ENCODE results near the gene DIPK1B.

The DIPK1B gene

DNA sequence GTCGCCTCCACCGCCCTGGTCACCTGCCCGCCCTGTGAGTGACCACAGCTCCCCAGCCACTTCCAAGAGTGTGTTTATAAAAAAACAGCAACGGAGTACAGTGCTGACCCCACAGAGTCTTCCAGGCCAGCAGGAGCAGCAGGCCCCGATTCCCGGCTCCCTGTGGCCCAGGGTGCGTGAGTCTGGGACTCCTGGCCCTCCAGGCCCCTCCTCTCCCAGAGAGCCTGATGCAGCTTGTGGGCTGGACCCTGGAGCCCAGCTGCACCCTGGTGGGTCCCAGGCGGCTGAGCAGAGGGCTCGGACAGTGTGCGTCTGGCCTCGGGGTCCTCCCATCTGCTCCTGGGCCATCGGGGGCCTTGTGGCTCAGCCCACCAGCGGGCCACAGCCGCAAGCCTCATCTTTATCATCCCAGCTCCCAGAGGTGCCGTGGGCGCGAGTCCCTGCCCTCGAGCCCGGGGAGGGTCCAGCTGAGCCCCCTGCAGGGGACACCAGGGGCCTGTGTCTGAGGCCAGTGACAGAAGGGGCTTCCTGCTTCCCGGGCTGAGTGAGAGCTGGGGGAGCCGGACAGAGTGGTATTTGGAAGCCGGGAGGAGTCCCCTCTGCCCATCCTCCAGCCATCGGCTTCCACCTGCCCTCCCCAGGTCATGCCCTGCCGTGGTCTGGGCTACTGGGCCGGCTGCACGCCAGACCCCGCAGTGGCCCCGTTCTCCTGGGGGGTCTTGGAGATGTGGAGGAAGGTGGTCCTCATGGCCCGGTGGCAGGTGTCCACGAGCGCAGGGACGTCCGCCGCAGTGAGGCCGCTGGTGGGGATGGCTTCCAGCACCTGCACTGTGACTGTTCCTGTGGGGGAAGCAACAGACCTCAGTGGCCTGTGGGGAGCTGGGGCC, 39.0 kb upstream of the DIPK1B start:
- no peak for DNase-seq

DNA sequence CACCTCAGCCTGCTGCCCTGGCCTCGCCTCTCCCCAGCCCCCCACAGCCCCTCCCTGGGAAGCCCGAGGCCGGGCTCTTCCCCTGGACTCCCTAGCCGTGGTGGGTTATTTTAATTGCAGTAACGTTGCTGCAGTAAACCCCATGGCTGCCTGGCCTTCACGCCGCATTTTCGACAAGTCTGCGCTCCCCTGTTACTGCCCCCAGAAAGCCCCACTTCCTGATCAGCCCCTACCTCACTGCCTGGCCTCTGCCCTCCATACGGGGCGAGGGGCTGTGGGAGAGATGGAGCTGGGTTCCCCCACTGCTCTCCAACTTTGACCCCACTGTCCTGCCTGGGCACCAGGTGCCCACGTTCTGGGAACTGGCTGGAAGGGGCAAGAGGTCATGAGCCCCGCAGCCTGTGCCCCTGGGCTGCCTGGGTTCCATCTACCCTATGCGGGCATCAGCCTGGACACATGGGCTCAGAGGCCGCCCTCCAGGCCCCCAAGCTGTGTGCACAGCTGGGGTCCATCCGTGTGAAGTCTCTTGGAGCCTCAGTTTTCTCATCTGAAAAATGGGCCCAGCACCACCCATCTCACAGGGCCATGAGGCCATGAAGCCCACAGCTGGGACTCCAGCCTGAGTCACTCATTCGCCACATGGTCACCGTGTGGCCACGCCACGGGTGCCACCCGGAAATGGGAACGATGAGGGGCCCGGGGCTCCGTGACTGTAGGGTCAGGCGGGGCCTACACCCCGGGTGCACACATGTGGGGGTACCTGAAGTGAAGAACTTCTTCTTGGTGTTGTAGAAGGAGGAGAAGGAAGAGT, 38.2 kb upstream of the DIPK1B start:
- DNase-seq: no peak

DNA sequence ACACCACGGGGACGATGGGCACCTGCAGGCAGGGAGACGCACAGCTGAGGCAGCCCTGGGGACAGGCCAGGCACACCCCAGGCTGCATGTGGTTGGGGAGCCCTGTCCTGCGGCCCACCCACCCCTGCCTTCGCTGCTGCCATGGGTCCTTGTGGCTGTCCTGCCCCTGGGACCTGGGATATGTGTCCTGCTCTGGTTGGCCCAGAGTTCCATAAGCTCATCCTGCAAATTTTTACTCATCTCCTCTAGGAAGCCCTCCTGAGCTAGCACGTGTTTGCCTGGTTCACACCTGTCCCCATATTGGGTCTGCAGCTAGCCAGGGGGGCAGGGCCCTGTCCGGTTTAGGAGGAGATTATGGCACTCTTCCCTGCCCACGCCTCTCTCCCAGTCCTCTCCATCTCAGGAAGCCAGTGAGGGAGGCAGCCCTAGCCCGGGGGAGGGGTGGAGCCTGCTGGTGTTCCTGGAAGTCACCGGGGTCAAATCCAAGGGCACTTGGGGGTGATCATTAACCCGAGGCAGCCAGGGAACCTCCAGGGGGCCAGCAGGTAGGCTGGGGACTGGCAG, 37.5 kb upstream of the DIPK1B start:
- no peak for DNase-seq

DNA sequence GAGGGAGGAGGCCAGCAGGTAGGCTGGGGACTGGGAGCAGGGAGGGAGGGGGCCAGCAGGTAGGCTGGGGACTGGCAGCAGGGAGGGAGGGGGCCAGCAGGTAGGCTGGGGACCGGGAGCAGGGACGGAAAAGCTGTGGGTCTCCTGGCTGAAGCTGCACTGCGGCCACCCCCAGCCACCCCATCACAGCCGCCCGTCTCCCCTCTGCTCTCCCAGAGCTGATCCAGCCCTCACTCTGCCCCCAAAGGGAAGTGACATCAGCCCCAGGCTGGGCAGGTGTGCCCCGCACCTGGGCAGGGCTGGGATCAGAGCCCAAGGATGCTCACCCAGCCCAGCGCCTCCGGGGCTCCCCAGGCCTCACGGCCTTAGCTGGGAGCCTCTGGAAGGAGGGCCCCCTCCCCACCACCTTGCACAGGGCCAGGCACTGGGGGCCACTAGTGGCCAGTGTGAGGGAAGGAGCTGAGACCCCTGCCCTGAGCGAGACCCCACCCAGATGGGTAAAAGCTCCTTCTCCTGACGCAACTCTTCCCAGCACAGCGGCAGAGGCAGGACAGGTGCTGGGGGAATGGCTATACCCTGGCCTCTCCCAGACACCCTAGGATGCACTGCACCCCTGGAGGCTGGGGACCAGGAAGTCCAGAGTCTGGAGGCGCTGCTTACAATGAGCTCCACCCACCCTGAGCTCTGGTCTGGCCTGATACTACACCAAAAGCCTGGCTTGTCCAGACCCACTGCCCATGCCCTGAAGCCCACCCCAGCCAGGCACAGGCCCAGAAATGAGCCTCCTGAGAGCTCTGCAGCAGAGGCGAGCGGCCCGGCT, 36.7 kb upstream of the DIPK1B start:
- DNase-seq: no peak

DNA sequence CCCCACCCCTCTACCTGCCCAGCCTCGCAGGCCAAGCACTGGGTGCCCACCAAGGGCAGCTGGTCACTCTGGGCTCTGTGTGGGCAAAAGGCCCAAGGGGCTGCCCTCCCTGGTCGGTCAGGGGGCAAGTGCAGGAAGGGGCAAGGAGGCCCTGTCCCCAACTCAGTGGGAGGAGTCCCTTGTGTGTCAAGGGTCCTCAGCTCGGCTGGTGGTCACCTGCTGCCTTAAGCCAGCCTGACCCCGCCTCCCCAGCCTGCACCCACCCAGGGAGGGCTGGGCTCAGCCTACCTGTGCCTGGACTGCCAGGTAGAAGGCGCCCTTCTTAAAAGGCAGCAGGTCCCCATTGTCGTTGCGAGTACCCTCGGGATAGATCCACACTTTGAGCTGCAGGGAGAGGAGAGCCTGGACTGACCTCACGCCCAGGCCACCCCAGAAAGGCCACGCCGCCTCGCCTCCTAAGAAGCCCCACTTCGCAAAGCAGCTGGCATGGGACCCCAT, 36.0 kb upstream of the DIPK1B start:
- no peak for DNase-seq

DNA sequence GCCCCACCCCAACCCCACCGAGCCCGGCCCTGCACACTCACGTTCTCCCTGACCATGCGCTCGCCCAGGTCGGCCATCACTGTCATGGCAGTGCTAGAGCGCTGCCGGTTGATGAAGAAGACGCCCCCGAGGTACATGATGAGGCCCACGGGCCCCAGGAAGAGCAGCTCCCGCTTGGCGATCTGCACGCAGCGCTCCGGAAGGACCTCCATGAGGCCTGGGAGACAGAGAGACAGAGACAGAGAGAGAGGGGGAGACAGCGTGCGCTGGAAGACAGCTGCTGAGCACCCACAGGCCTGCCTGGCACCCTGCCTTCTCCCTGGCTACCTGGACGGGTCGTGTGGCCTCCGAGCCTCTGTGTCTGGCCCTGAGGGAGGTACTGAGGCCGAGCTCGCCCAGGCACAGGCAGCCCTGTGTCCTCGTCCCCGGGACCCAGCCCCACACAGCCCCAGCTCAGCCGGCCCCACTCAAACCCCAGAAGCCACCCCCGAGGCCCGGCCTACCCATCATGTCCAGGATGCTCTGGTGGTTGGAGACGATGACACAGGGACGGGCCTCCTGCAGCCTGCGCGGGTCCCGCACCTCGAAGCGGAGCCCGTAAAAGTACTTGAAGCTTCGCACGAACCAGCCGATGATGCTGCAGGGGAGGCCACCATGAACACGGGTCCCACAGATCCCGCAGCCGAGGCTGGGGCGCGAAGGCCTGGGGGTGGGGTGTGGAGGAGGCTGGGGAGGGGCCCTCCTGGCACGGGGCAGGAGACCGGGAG, 35.3 kb upstream of the DIPK1B start:
- no peak for DNase-seq

DNA sequence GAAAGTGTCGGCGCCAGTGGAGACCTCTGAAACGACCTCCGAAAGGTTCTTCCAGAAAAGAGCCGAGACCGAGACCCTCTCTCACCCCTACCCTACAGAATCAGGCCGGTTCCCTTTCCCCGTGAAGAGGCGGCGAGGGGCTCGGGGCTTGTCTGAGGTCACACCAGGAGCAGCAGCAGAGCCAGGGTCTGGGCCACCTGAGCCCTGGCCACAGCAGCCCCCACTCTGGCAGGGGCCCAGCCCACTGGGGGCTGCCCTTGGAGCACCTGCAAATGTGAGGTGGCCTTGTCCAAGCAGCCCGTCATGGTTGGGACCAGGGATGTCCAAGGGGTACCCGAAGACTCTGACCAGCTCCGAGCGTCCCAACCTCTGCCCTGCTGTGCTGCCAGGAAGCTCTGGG, 34.3 kb upstream of the DIPK1B start:
- no peak for DNase-seq

DNA sequence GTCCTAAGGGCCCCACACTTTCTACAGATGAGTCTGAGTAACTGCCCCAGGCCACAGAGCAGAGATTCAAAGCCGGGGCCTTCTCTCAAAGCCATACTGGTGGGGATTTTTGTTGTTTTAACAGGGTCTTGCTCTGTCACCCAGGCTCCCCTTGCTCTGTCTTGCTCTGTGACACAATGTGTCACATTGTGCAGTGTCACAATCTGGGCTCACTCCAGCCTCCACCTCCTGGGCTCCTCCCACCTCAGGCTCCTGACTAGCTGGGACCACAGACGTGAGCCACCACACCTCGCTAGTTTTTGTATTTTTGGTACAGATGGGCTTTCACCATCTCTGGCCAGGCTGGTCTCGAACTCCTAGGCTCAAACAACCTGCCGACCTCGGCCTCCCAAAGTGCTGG, 33.7 kb upstream of the DIPK1B start:
- peak in 1 of 2 donors; percentile 22 for DNase-seq

DNA sequence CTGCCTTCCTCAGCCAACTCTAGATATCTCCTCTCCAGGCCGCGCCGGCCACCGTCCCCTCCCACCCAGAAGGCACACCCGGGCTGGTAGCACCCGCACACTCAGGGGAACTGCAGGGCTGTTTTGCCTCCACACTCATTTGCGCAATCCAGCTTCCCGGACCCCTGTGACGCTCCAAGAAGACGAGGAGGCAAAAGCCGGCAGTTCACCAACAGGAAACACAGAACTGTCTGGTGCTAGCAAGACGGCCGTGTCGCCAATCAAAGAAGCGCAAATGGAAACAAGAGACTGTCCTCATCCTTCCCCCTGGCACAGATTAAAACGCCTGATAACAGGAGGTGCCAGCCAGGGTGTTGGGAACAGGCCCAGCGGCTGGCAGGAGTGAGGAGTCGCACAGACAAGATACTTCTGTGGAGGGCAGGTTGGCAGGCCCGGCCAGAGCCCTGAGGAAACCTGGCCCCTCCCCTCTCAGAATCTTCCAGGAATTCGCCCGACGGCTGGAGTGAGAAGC, 32.9 kb upstream of the DIPK1B start:
- peak in 1 of 2 donors; percentile 49 for DNase-seq

DNA sequence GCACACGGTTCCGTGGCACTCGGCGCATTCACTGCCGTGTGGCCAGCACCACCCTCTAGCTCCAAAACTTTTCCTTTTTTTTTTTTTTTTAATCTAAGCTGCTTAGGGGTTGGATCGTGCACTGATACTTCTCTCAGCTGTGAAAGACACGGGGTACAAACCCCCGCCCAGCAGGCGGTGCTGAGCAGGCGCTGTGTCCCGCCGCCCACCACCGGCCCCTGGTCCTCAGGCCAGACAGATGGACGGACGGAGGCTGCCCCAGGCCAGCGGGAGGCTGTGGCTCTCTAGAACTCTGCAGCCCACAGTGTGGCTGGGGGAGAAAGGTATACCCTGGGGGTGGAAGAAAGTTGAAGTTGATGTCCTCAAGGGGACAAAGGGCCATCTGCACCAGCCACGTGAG, 31.3 kb upstream of the DIPK1B start:
- no peak for DNase-seq

DNA sequence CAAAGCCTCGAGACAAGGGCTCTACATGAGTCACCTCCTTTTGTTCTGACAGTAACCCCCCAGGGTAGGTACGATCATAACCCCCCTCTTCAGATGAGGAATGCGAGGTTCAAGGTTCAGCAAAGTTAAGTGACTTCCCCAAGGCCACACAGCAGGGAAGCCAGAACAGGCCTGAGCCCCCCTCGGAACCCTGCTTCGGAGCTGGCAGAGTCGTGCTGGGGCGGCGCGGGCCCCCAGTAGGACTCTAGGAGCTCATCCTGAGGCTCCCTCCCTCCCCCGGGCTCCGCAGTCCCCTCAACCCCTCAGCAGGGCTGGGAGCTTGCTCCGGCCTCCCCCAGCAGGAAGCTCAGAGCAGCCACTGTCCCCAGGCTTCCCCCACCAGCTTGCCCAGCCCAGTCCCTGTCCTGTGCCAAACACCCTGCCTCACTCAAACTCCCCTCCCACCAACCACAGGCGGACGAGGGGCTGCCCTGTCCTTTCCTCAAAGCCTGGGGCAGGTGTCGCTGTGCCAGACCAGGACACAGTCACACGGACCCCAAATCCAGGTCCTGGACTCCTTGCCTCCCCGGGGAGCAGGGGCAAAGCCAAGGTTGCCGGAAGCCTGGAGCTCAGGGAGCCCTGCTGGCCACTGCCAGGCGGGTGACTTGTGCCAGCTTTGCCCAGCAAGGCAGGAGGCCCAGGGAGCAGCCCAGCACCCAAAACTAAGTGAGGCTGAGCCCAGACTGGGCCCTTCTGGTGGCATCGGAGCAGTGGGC, 30.2 kb upstream of the DIPK1B start:
- DNase-seq: no peak

DNA sequence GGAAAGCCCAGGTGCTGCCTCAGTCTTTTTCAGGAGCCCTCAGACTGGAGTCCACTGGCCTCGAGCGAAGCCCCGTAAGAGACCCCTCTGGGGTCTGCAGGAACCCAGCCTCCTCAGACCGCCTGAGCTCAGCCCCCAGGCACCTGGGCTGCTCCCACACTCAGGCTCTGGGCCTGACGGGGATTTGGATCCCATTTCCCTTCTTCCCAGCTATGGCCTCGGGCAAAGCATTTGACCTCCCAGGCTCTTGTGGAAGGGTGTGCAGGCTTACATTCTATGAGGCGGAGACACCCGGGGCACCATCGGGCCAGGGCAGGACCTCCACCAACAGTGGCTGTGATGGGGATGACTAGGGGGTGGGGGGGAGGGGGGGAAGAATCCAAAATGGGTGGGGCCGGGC, 29.7 kb upstream of the DIPK1B start:
- DNase-seq: no peak

DNA sequence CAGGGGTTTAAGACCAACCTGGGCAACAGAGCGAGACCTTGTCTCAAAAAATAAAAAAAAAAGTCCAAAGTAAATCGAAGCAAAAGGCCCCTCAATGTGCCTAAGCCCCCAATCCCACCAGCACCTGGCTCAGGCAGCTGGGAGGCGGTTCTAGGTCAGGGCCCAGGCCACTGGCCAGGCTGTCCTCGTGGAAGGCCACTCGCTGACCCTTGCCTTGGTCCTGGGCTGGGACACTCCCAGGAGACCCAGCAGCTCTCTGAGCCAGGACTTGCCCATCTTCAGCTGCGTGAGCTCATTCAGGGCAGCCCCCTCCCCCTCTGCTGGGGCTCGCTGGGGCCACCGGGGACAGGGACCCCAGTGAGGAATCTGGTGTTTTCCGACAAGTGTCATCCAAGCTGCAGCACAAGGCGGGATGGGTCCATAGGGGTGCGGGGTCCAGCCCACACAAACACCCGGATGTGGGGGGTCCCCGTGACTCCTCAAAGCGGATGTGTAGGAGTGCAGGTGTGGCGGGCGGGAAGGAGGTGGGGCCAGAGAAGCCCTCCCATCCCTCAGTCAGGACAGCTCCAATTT, 29.1 kb upstream of the DIPK1B start:
- no peak for DNase-seq

DNA sequence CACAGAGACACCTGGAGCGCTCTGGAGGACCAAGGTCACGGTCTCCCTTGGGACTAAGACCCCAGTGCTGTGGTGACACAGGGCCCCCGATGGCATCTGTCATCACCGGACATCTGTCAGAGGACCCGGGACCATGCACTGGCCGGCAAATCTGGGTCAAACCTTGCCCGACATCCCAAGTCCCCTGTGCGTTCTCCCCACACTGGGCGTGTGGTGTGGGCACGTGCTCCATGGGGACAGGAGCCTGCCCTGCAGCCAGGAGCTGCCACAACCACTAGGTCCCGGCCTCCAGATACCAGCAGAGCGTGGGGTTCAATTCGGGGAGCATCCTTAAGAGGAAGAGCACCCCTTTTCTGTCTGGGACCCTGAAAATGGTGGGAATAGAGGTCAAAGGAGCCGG, 28.6 kb upstream of the DIPK1B start:
- DNase-seq: no peak

DNA sequence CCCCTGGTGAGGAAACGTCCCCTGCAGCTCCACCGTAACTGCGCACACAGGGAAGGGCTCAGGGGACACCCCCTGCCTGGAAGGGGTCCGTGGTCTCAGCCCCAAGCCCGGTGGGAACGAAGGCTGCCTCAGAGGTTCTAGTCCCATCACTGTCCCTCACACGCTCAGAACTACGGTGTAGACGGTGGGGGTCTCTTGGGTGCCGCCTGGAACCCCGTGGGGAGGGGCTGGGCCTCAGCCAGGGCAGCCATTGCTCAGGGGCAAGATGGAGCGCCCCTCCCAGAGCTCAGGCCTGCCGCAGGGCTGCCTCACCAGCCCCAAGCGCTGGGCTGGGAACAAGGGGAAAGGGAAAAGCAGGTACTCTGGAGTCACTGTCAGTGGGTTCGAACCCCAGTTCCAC, 28.0 kb upstream of the DIPK1B start:
- no peak for DNase-seq

DNA sequence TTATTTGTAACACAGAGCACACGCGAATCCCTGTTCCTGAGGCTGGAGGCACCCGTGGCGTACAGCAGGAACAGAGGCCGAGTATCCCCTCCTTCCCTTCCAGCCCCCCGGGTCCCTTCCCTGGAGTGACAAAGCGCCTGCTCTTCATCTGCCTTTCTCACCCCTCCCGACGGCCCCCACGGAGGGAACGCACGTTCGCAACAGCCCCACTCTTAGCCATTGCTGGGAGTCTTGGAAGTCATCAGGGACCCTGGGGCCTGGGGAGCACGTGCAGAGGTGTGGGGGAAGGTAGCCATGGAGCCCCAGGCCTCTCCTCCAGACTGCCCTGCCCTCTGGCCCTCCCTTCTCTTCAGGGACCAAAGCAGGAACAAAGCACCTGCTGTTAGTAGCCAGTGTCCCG, 27.6 kb upstream of the DIPK1B start:
- DNase-seq: no peak

DNA sequence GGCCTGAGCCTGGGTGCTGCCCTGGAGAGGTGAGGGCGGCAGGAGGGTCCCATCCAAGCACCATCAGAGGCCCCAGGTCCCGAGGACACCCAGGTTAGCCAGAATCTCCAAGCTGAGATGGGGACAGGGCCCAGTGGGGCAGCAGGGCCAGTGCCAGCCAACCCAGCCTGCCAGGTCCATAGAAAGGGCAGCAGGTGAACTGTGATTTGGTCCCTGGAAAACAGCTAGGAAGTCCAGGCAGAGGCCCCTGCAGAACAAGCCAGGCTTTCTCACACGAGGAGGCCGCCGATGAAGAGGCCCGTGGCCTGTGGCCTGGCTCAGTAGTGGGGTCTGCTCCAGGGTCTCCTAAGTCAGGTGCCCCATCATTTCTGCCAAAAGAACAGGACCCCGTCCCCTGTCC, 27.2 kb upstream of the DIPK1B start:
- DNase-seq: no peak

DNA sequence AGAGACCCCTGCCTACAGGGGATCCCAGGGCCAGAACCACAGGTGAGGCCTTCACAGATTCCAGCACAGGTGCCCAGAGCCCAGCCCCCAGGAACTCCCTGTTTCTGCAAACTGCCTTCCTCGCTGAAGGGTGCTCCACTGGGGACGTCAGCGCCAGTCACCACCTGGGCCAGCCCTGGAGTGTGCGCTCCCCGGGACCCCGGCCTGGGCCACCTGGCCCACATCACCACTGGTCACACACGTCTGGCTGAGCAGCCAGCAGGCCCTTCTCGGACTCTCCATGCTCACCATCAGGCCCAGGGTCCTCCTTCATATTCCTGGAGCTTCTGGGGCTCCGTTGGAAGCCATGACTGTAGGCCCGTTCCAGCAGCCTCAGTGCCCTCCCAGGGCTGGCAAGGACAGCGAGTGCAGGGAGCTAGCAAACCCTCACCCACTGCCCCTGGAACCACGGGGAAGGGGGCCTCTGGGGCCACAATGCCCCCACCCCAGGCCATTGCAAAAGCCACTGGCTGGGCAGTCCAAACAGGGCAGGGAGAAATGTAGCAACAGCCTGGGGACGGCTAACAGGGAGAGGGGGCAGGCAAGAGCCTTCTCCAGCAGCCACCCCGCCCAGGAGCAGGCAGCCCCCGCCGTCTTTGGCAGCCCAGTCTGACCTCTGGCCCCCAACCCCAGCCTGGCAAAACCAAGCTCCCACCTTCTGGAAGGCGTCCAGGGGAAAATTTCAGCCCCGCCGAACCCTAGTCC, 26.4 kb upstream of the DIPK1B start:
- DNase-seq: no peak

DNA sequence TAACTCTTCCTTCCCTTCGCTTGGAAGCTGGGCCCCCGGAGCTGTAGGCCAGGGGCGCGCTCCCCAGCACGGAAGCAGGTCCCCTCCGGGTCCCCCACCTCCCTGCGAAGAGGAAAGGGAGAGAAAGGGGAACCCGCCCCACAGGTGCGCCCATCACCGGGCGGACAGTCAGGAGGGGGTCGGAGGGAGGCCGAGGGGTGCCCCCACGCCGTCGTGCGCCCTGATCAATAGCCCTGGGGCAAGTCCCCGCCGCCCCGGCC, 25.9 kb upstream of the DIPK1B start:
- DNase-seq: no peak
